Suprapubic skin (tissue), 4 donors: ENCODE data around the gene UBE2K.
"Not testable (repeated sequence)": the region's sequence is repeated elsewhere in the genome, so short reads cannot be mapped to it uniquely, and the experiment has no call there.

Experiments
- CTCF ChIP-seq, 2 donors: fragments of 200-600 bp in 1 of 2; fragments of 450-650 bp in 1 of 2; sonication (generic) in 1 of 2; IDR thresholded peaks; one replicate each; pipeline ENCODE4 v1.5.1; 2016 to 2019; ENCODE audit warnings: antibody characterized with exemption in 2 of 2, mild to moderate bottlenecking in 1 of 2, moderate library complexity in 1 of 2
- EP300 ChIP-seq: sonication (generic); formaldehyde crosslinking; IDR thresholded peaks from one replicate; pipeline ENCODE4 v1.6.1; 2017; ENCODE audit warnings: antibody characterized with exemption
- POLR2A ChIP-seq, 2 donors: fragments of 450-650 bp; IDR thresholded peaks; one replicate each; pipeline ENCODE4 v1.6.1; 2017; ENCODE audit warnings: antibody characterized with exemption in 2 of 2, mild to moderate bottlenecking in 2 of 2, moderate library complexity in 2 of 2
- POLR2AphosphoS5 ChIP-seq, 3 donors: sonication (generic); formaldehyde crosslinking; IDR thresholded peaks; one replicate each; pipeline ENCODE4 v1.6.1; 2017; ENCODE audit warnings: antibody characterized with exemption in 3 of 3

- TF ChIP-seq CTCF (IDR thresholded peaks at IDR 0.05); EP300; POLR2A (IDR thresholded peaks at IDR 0.05); POLR2AphosphoS5 (IDR thresholded peaks at IDR 0.05): not testable (repeated sequence)
Measured at GRCh38 chr4:39721273-39721672, 23.3 kb downstream of the UBE2K start.
